Gastrocnemius medialis (tissue), 4 donors: Measurements from ENCODE around the gene IL13.

Source experiments
- CTCF ChIP-seq, 5 experiments: fragments of 450-650 bp in 3 of 5; fragments of 200-600 bp in 2 of 5; sonication (generic) in 2 of 5; IDR thresholded peaks in 4 of 5; conservative IDR thresholded peaks in 1 of 5; 1 replicate in 4 of 5; 2 replicates in 1 of 5; pipeline ENCODE4 v1.5.1; 2016 to 2019; ENCODE audit warnings: antibody characterized with exemption in 5 of 5, mild to moderate bottlenecking in 3 of 5, moderate library complexity in 3 of 5
- POLR2A ChIP-seq, 2 donors: fragments of 450-650 bp; IDR thresholded peaks; one replicate each; pipeline ENCODE4 v1.6.1; 2017; ENCODE audit warnings: antibody characterized with exemption in 2 of 2, mild to moderate bottlenecking in 2 of 2, moderate library complexity in 2 of 2

- no peak for TF ChIP-seq CTCF (IDR thresholded peaks at IDR 0.05 in 4 of 5, conservative IDR thresholded peaks at IDR 0.05 in 1 of 5)
- no peak for TF ChIP-seq POLR2A (IDR thresholded peaks at IDR 0.05)
Observed at GRCh38 chr5:132663771-132664695, 6.1 kb downstream of the IL13 start.
